Activated effector memory CD4-positive, alpha-beta T cell treated with anti-CD3 and anti-CD28 coated beads, Interleukin-2, amount 50 U/mL, for 16 hours (primary cell): ENCODE measurements around the gene GOPC.

Source experiments
- DNase-seq: peaks from one replicate; pipeline ENCODE4 v3.0.0-alpha.2; 2020

Gene GOPC

GRCh38 chr6:117595099-117595923 is 7.0 kb downstream of the GOPC start:
- no peak for DNase-seq

GRCh38 chr6:117592983-117593759 is 9.1 kb downstream of the GOPC start:
- no peak for DNase-seq

- DNase-seq = no peak
Observed at GRCh38 chr6:117591405-117591804, 10.9 kb downstream of the GOPC start.

GRCh38 chr6:117590447-117590846 is 11.9 kb downstream of the GOPC start:
- no peak for DNase-seq

GRCh38 chr6:117585647-117586046 is 16.7 kb downstream of the GOPC start:
- DNase-seq = no peak

- no peak for DNase-seq
Observed at GRCh38 chr6:117574198-117574597, 28.1 kb downstream of the GOPC start.

GRCh38 chr6:117573006-117573680 is 29.2 kb downstream of the GOPC start:
- DNase-seq = no peak

- DNase-seq = no peak
Observed at GRCh38 chr6:117568831-117569410, 33.4 kb downstream of the GOPC start.

GRCh38 chr6:117568247-117568646 is 34.1 kb downstream of the GOPC start:
- DNase-seq = no peak

- no peak for DNase-seq
Observed at GRCh38 chr6:117564681-117565080, 37.6 kb downstream of the GOPC start.

GRCh38 chr6:117561128-117561527 is 41.2 kb downstream of the GOPC start:
- DNase-seq = no peak

GRCh38 chr6:117559299-117559698 is 43.0 kb downstream of the GOPC start:
- no peak for DNase-seq

- DNase-seq = no peak
Observed at GRCh38 chr6:117558818-117559217, 43.5 kb downstream of the GOPC start.

- DNase-seq = no peak
Observed at GRCh38 chr6:117557951-117558350, 44.4 kb downstream of the GOPC start.

- DNase-seq = peak; percentile 83
Observed at GRCh38 chr6:117555882-117556498, 46.3 kb downstream of the GOPC start.

- no peak for DNase-seq
Observed at GRCh38 chr6:117555262-117555849, 47.0 kb downstream of the GOPC start.

- DNase-seq = no peak
Observed at GRCh38 chr6:117553142-117553541, 49.2 kb downstream of the GOPC start.

GRCh38 chr6:117552618-117553017 is 49.7 kb downstream of the GOPC start:
- no peak for DNase-seq

- no peak for DNase-seq
Observed at GRCh38 chr6:117550618-117551242, 51.6 kb downstream of the GOPC start.

- no peak for DNase-seq
Observed at GRCh38 chr6:117550078-117550600, 52.2 kb downstream of the GOPC start.

- no peak for DNase-seq
Observed at GRCh38 chr6:117549611-117550010, 52.7 kb downstream of the GOPC start.
